Esophagus muscularis mucosa (tissue), 4 donors: ENCODE data around the gene FAM186B.

Experiments used
- CTCF ChIP-seq, 3 experiments: fragments of 200-600 bp in 2 of 3; fragments of 450-650 bp in 1 of 3; sonication (generic) in 2 of 3; IDR thresholded peaks; one replicate each; pipeline ENCODE4 v1.5.1; 2017 to 2019; ENCODE audit warnings: antibody characterized with exemption in 3 of 3, mild to moderate bottlenecking in 2 of 3, moderate library complexity in 1 of 3
- EP300 ChIP-seq: sonication (generic); formaldehyde crosslinking; IDR thresholded peaks from one replicate; pipeline ENCODE4 v1.6.1; 2017; ENCODE audit warnings: antibody characterized with exemption
- POLR2A ChIP-seq: fragments of 450-650 bp; IDR thresholded peaks from one replicate; pipeline ENCODE4 v1.6.1; 2017; ENCODE audit warnings: antibody characterized with exemption, moderate library complexity, mild to moderate bottlenecking, low read depth
- POLR2AphosphoS5 ChIP-seq, 2 donors: sonication (generic); formaldehyde crosslinking; IDR thresholded peaks; one replicate each; pipeline ENCODE4 v1.6.1; 2017; ENCODE audit warnings: antibody characterized with exemption in 2 of 2

- TF ChIP-seq POLR2AphosphoS5 (IDR thresholded peaks at IDR 0.05) (no peak), EP300 (no peak), POLR2A (no peak), CTCF (IDR thresholded peaks at IDR 0.05) (no peak)
Measured at GRCh38 chr12:49560695-49561094, 44.7 kb downstream of the FAM186B start.
